ENCODE data around the gene RASA3. TPM values are rescaled to one million over a fixed set of nuclear protein-coding genes. Genes with fewer than 3 reads are reported as not detected.

Gene RASA3
- total and polyA plus RNA-seq, 2 donors (not counting 3 experiments of a cell fraction or from before 2014, with no cell fraction given) = 26.5 to 53.8 TPM

GRCh38 chr13:114166381-114167131 lies 34.1 kb upstream of the RASA3 start:
- H2AFZ ChIP-seq (ENCODE audit: low read depth, low read length) = peak overlapping the region; percentile 4
- intact Hi-C loops (cut with micrococcal nuclease) (no loop called here), dilution Hi-C loops (cut with MboI; ENCODE audit: extremely low pct_ligation_motif_present, low sequenced_read_pairs) (no loop called here)
- no peaks in the 10 kb centered on the region for H4K20me1 ChIP-seq (replicated peaks; ENCODE audit: control insufficient read depth, extremely low read depth, insufficient read depth, low read length)
- H3K27ac ChIP-seq (ENCODE audit: insufficient read depth, low read depth, low read length) = no peak overlapping the region
- no peak overlapping the region for H3K9ac ChIP-seq (replicated peaks; ENCODE audit: extremely low read depth, insufficient read depth, low read length)
- H3K4me1 ChIP-seq (ENCODE audit: control insufficient read depth, extremely low read depth, insufficient read depth, low read length) = peaks cover 11% of the 10 kb centered on the region
- CTCF ChIA-PET = interaction anchor here (0.9 kb wide), 1 partner anchor 56 kb away, joined by 3 read pairs; no protein-coding TSS in a partner anchor
- DNase-seq (ENCODE audit: low read depth, low spot score) = no peak
- POLR2A ChIA-PET = no interaction called here
- BruUV-seq (replicated peaks) = no TSS peak
- no peak for FAIRE-seq
- no peak for TF ChIP-seq CTCF (IDR thresholded peaks at IDR 0.05; ENCODE audit: extremely low read depth in 1 of 2, insufficient read depth in 1 of 2, low read depth in 1 of 2, low read length in 2 of 2)
- TF ChIP-seq GATA2 (IDR thresholded peaks at IDR 0.05; ENCODE audit: insufficient read depth, insufficient read length, low read depth, low read length) = no peak
- no peaks in the 10 kb centered on the region for H3K36me3 ChIP-seq (ENCODE audit: control insufficient read depth in 2 of 2, extremely low read depth in 1 of 2, insufficient read depth in 2 of 2, low read length in 2 of 2)
- H3K79me2 ChIP-seq (ENCODE audit: control insufficient read depth, insufficient read depth, low read length) = no peaks in the 10 kb centered on the region
- no peak overlapping the region for H3K4me3 ChIP-seq (replicated peaks in 1 of 3; ENCODE audit: insufficient read depth in 1 of 3, low read depth in 1 of 3, low read length in 3 of 3)
- H3K4me2 ChIP-seq (ENCODE audit: insufficient read depth, low read length) = no peak overlapping the region
- peaks cover 4 to 9% of the 10 kb centered on the region in 2 experiments for H3K27me3 ChIP-seq (ENCODE audit: control insufficient read depth in 2 of 2, insufficient read depth in 2 of 2, low read length in 2 of 2)
- H3K9me3 ChIP-seq (replicated peaks; ENCODE audit: control insufficient read depth, insufficient read depth, low read length) = no peaks in the 10 kb centered on the region
- H3K9me1 ChIP-seq (replicated peaks; ENCODE audit: control insufficient read depth, extremely low read depth, insufficient read depth, low read length) = no peaks in the 10 kb centered on the region

- no peaks in the 10 kb centered on the region for H3K9me3 ChIP-seq (replicated peaks; ENCODE audit: control insufficient read depth, insufficient read depth, low read length)
- no peak overlapping the region for H3K4me2 ChIP-seq (ENCODE audit: insufficient read depth, low read length)
- no peak overlapping the region for H2AFZ ChIP-seq (ENCODE audit: low read depth, low read length)
- ChIA-PET POLR2A (no interaction called here), CTCF (no interaction called here)
- no TSS peak for BruUV-seq (replicated peaks)
- H3K79me2 ChIP-seq (ENCODE audit: control insufficient read depth, insufficient read depth, low read length) = no peaks in the 10 kb centered on the region
- dilution Hi-C loops (cut with MboI; ENCODE audit: extremely low pct_ligation_motif_present, low sequenced_read_pairs) = no loop called here
- no peak overlapping the region for H3K4me3 ChIP-seq (replicated peaks in 1 of 3; ENCODE audit: insufficient read depth in 1 of 3, low read depth in 1 of 3, low read length in 3 of 3)
- no peaks in the 10 kb centered on the region for H3K9me1 ChIP-seq (replicated peaks; ENCODE audit: control insufficient read depth, extremely low read depth, insufficient read depth, low read length)
- no peak for FAIRE-seq
- H3K9ac ChIP-seq (replicated peaks; ENCODE audit: extremely low read depth, insufficient read depth, low read length) = no peak overlapping the region
- DNase-seq (ENCODE audit: low read depth, low spot score) = no peak
- H4K20me1 ChIP-seq (replicated peaks; ENCODE audit: control insufficient read depth, extremely low read depth, insufficient read depth, low read length) = no peaks in the 10 kb centered on the region
- TF ChIP-seq JUN (IDR thresholded peaks at IDR 0.05; ENCODE audit: borderline replicate concordance, insufficient read depth, insufficient read length, low read depth) = no peak
- TF ChIP-seq POLR2A (IDR thresholded peaks at IDR 0.05; ENCODE audit: low read depth, low read length) = no peak
- TF ChIP-seq EZH2 (IDR thresholded peaks at IDR 0.05; ENCODE audit: borderline replicate concordance, low read depth, low read length, severe bottlenecking) = no peak
- no peak for TF ChIP-seq MYC (IDR thresholded peaks at IDR 0.05; ENCODE audit: low read depth, low read length)
- TF ChIP-seq GATA2 (IDR thresholded peaks at IDR 0.05; ENCODE audit: insufficient read depth, insufficient read length, low read depth, low read length) = no peak
- no peak for TF ChIP-seq POLR2AphosphoS5 (IDR thresholded peaks at IDR 0.05; ENCODE audit: insufficient read depth, low read depth, low read length)
- no peak for TF ChIP-seq CTCF (IDR thresholded peaks at IDR 0.05; ENCODE audit: extremely low read depth in 1 of 2, insufficient read depth in 1 of 2, low read depth in 1 of 2, low read length in 2 of 2)
- TF ChIP-seq MAX (IDR thresholded peaks at IDR 0.05; ENCODE audit: insufficient read depth, insufficient read length) = no peak
- no peak for TF ChIP-seq FOS (IDR thresholded peaks at IDR 0.05; ENCODE audit: borderline replicate concordance, insufficient read depth, low read length)
- H3K36me3 ChIP-seq (ENCODE audit: control insufficient read depth in 2 of 2, extremely low read depth in 1 of 2, insufficient read depth in 2 of 2, low read length in 2 of 2) = no peaks in the 10 kb centered on the region
- no peak overlapping the region for H3K27ac ChIP-seq (ENCODE audit: insufficient read depth, low read depth, low read length)
- intact Hi-C loops (cut with micrococcal nuclease) = no loop called here
- peaks cover 4 to 9% of the 10 kb centered on the region in 2 experiments for H3K27me3 ChIP-seq (ENCODE audit: control insufficient read depth in 2 of 2, insufficient read depth in 2 of 2, low read length in 2 of 2)
- peaks cover 24% of the 10 kb centered on the region for H3K4me1 ChIP-seq (ENCODE audit: control insufficient read depth, extremely low read depth, insufficient read depth, low read length)
Observed at GRCh38 chr13:114164681-114165429, 32.4 kb upstream of the RASA3 start.

Measured in endothelial cell of umbilical vein (primary cell).